Astrocyte (in vitro differentiated cells and primary cell): ENCODE data around the gene TIGIT. TPM values are rescaled to one million over a fixed set of nuclear protein-coding genes. Genes with fewer than 3 reads are reported as not detected.

Source experiments
- DNase-seq: peaks from one replicate; pipeline ENCODE4 v3.0.0-alpha.2; 2010; ENCODE audit warnings: low read depth
- FAIRE-seq: peaks from 2 replicates; lab custom pipeline; 2011; peaks lifted over from hg19 to GRCh38; lab: Jason Lieb, UNC
- H2AFZ ChIP-seq: 2 replicates; pipeline ENCODE4 v1.6.0; 2012; ENCODE audit warnings: low read depth, low read length, inconsistent platforms
- H3K27ac ChIP-seq: 2 replicates; pipeline ENCODE4 v1.5.1; 2011; ENCODE audit warnings: low read depth, low read length, inconsistent platforms
- H3K27me3 ChIP-seq: 2 replicates; pipeline ENCODE4 v1.6.0; 2011; ENCODE audit warnings: low read length, inconsistent platforms; ENCODE audit not compliant: insufficient read depth
- H3K36me3 ChIP-seq: 2 replicates; pipeline ENCODE4 v1.5.1; 2011; ENCODE audit warnings: low read length, inconsistent platforms; ENCODE audit not compliant: insufficient read depth
- H3K4me1 ChIP-seq: 2 replicates; pipeline ENCODE4 v1.5.1; 2011; ENCODE audit warnings: low read length, inconsistent platforms; ENCODE audit not compliant: insufficient read depth
- H3K4me2 ChIP-seq: 2 replicates; pipeline ENCODE4 v1.6.0; 2012; ENCODE audit warnings: low read length, inconsistent platforms
- H3K4me3 ChIP-seq: 2 replicates; pipeline ENCODE4 v1.5.1; 2011; ENCODE audit warnings: low read depth, mild to moderate bottlenecking, low read length, inconsistent platforms; ENCODE audit not compliant: insufficient read depth
- H3K79me2 ChIP-seq: 2 replicates; pipeline ENCODE4 v1.6.0; 2012; ENCODE audit warnings: mild to moderate bottlenecking, low read length, inconsistent platforms; ENCODE audit not compliant: insufficient read depth
- H3K9ac ChIP-seq: 2 replicates; pipeline ENCODE4 v1.6.0; 2012; ENCODE audit warnings: mild to moderate bottlenecking, low read length, inconsistent platforms
- H3K9me3 ChIP-seq: 2 replicates; pipeline ENCODE4 v1.5.1; 2012; ENCODE audit warnings: low read depth, mild to moderate bottlenecking, low read length, inconsistent platforms; ENCODE audit not compliant: insufficient read depth
- H4K20me1 ChIP-seq: 2 replicates; pipeline ENCODE4 v1.6.0; 2012; ENCODE audit warnings: low read length, inconsistent platforms; ENCODE audit not compliant: insufficient read depth
- H3K27ac Mint-ChIP-seq: one replicate; pipeline ENCODE4 v1.8.0; 2021; ENCODE audit warnings: mild to moderate bottlenecking, mixed read lengths; ENCODE audit not compliant: unreplicated experiment
- H3K27me3 Mint-ChIP-seq: one replicate; pipeline ENCODE4 v1.8.0; 2021; ENCODE audit warnings: low read depth, mixed read lengths; ENCODE audit not compliant: unreplicated experiment
- H3K36me3 Mint-ChIP-seq: one replicate; pipeline ENCODE4 v1.8.0; 2021; ENCODE audit warnings: low read depth, mixed read lengths; ENCODE audit not compliant: unreplicated experiment
- H3K4me1 Mint-ChIP-seq: one replicate; pipeline ENCODE4 v1.8.0; 2021; ENCODE audit warnings: low read depth, mixed read lengths; ENCODE audit not compliant: unreplicated experiment
- H3K4me3 Mint-ChIP-seq: one replicate; pipeline ENCODE4 v1.8.0; 2021; ENCODE audit warnings: mild to moderate bottlenecking, moderate library complexity, mixed read lengths; ENCODE audit not compliant: unreplicated experiment
- H3K9me3 Mint-ChIP-seq: one replicate; pipeline ENCODE4 v1.8.0; 2021; ENCODE audit warnings: mild to moderate bottlenecking, mixed read lengths; ENCODE audit not compliant: unreplicated experiment
- EZH2 ChIP-seq: IDR thresholded peaks from 2 replicates; pipeline ENCODE4 v1.6.1; 2012; ENCODE audit warnings: mild to moderate bottlenecking, low read length, inconsistent platforms; ENCODE audit not compliant: insufficient read depth
- total RNA-seq: library from RNA; stranded (reverse); gene quantifications from 2 replicates; pipeline ENCODE4 v1.2.1, GENCODE V29; 2021
- TF ChIP-seq, protein P1 (sequence below): IDR thresholded peaks from 2 replicates; pipeline ENCODE4 v1.5.1; 2011; ENCODE audit warnings: low read depth, mild to moderate bottlenecking, inconsistent platforms, low read length, moderate library complexity; ENCODE audit not compliant: insufficient read depth

Gene TIGIT
- total RNA-seq, 1 donor from 2014 or later = not detected

- Histone ChIP-seq H3K79me2 (no peaks in the 10 kb centered on the region), H3K9ac (no peak overlapping the region), H3K27ac (no peak overlapping the region), H2AFZ (no peak overlapping the region), H3K4me1 (no peaks in the 10 kb centered on the region), H3K27me3 (no peaks in the 10 kb centered on the region), H3K9me3 (no peaks in the 10 kb centered on the region), H3K36me3 (no peaks in the 10 kb centered on the region), H4K20me1 (no peaks in the 10 kb centered on the region), H3K4me2 (no peak overlapping the region), H3K4me3 (no peak overlapping the region)
- no peaks in the 10 kb centered on the region for H3K36me3 Mint-ChIP-seq
- no peaks in the 10 kb centered on the region for H3K9me3 Mint-ChIP-seq
- H3K4me3 Mint-ChIP-seq = no peak overlapping the region
- no peaks in the 10 kb centered on the region for H3K27me3 Mint-ChIP-seq
- no peak for FAIRE-seq
- no peak for DNase-seq
- TF ChIP-seq, protein P1, sequence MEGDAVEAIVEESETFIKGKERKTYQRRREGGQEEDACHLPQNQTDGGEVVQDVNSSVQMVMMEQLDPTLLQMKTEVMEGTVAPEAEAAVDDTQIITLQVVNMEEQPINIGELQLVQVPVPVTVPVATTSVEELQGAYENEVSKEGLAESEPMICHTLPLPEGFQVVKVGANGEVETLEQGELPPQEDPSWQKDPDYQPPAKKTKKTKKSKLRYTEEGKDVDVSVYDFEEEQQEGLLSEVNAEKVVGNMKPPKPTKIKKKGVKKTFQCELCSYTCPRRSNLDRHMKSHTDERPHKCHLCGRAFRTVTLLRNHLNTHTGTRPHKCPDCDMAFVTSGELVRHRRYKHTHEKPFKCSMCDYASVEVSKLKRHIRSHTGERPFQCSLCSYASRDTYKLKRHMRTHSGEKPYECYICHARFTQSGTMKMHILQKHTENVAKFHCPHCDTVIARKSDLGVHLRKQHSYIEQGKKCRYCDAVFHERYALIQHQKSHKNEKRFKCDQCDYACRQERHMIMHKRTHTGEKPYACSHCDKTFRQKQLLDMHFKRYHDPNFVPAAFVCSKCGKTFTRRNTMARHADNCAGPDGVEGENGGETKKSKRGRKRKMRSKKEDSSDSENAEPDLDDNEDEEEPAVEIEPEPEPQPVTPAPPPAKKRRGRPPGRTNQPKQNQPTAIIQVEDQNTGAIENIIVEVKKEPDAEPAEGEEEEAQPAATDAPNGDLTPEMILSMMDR = no peak
- TF ChIP-seq EZH2 = no peak
- H3K4me1 Mint-ChIP-seq = no peaks in the 10 kb centered on the region
- no peak overlapping the region for H3K27ac Mint-ChIP-seq
These were observed 9.2 kb upstream of the TIGIT start for GRCh38 chr3:114284644-114285043.

- no peaks in the 10 kb centered on the region for H3K79me2 ChIP-seq
- no peak overlapping the region for H3K4me2 ChIP-seq
- FAIRE-seq = no peak
These were observed 8.1 kb upstream of the TIGIT start for GRCh38 chr3:114285648-114286230.

DNA sequence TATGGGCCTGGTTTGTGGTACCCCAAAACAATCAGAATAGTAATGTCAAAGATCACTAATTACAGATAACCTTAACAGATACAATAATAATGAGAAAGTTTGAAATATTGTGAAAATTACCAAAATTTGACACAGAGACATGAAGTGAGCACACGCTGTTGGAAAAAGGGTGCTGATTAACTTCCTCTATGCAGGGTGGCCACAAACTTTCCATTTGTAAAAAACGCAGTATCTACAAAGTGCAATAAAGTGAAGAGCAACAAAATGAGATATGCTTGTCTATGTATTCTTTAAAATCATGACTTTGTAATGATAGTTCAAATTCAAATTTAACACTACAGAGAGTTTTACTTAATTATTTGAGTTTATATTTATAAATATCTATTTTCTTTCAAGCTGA lies 7.6 kb upstream of the TIGIT start:
- Histone ChIP-seq H3K9me3 (no peaks in the 10 kb centered on the region), H3K79me2 (no peaks in the 10 kb centered on the region), H3K27ac (no peak overlapping the region), H4K20me1 (no peaks in the 10 kb centered on the region), H3K4me3 (no peak overlapping the region), H3K4me1 (no peaks in the 10 kb centered on the region), H3K9ac (no peak overlapping the region), H3K27me3 (no peaks in the 10 kb centered on the region), H3K36me3 (no peaks in the 10 kb centered on the region), H3K4me2 (no peak overlapping the region), H2AFZ (no peak overlapping the region)
- no peaks in the 10 kb centered on the region for H3K4me1 Mint-ChIP-seq
- FAIRE-seq (no peak), DNase-seq (no peak)
- TF ChIP-seq EZH2 = no peak
- TF ChIP-seq, protein P1 = no peak
- H3K27ac Mint-ChIP-seq = no peak overlapping the region
- H3K9me3 Mint-ChIP-seq = no peaks in the 10 kb centered on the region
- no peak overlapping the region for H3K4me3 Mint-ChIP-seq
- H3K36me3 Mint-ChIP-seq = no peaks in the 10 kb centered on the region
- no peaks in the 10 kb centered on the region for H3K27me3 Mint-ChIP-seq

More at GRCh38 chr3:114285648-114286230, 8.1 kb upstream of the TIGIT start:
- Histone ChIP-seq H3K27ac (no peak overlapping the region), H2AFZ (no peak overlapping the region), H3K4me3 (no peak overlapping the region), H3K9ac (no peak overlapping the region), H4K20me1 (no peaks in the 10 kb centered on the region), H3K36me3 (no peaks in the 10 kb centered on the region), H3K4me1 (no peaks in the 10 kb centered on the region), H3K27me3 (no peaks in the 10 kb centered on the region), H3K9me3 (no peaks in the 10 kb centered on the region)
- H3K4me1 Mint-ChIP-seq = no peaks in the 10 kb centered on the region
- DNase-seq = no peak
- H3K36me3 Mint-ChIP-seq = no peaks in the 10 kb centered on the region
- no peaks in the 10 kb centered on the region for H3K9me3 Mint-ChIP-seq
- no peaks in the 10 kb centered on the region for H3K27me3 Mint-ChIP-seq
- no peak overlapping the region for H3K27ac Mint-ChIP-seq
- H3K4me3 Mint-ChIP-seq = no peak overlapping the region
- TF ChIP-seq EZH2 = no peak
- TF ChIP-seq, protein P1 = no peak
